Transverse colon (tissue), 4 donors: ENCODE measurements around the gene TNFRSF12A. TPM values are rescaled to one million over a fixed set of nuclear protein-coding genes. Genes with fewer than 3 reads are reported as not detected.

Experiments used
- DNase-seq: peaks from one replicate; pipeline ENCODE4 v3.0.0-alpha.2; 2019
- H3K27ac ChIP-seq, 4 donors: fragments of 200-600 bp; sonication (generic); 2 replicates each; pipeline ENCODE4 v1.5.1; 2016 to 2018; ENCODE audit warnings: inconsistent platforms in 4 of 4
- H3K27me3 ChIP-seq: fragments of 200-600 bp; sonication (generic); 2 replicates; pipeline ENCODE4 v1.5.1; 2017; ENCODE audit warnings: inconsistent platforms
- H3K36me3 ChIP-seq, 4 donors: fragments of 200-600 bp; sonication (generic); 2 replicates each; pipeline ENCODE4 v1.5.1; 2017 to 2019; ENCODE audit warnings: inconsistent platforms in 4 of 4
- H3K4me1 ChIP-seq, 4 donors: fragments of 200-600 bp; sonication (generic); 2 replicates each; pipeline ENCODE4 v1.5.1; 2017 to 2020; ENCODE audit warnings: inconsistent platforms in 4 of 4
- H3K4me3 ChIP-seq, 4 donors: fragments of 200-600 bp; sonication (generic); 1 replicate in 1 of 4; 2 replicates in 3 of 4; pipeline versions ENCODE4 v1.5.1 to v1.6.1; 2017 to 2019; ENCODE audit warnings: inconsistent platforms in 4 of 4
- H3K9me3 ChIP-seq, 2 donors: fragments of 200-600 bp; sonication (generic); 2 replicates each; pipeline ENCODE4 v1.5.1; 2017 to 2019; ENCODE audit warnings: inconsistent platforms in 2 of 2
- CTCF ChIP-seq, 5 experiments: fragments of 200-600 bp in 3 of 5; fragments of 450-650 bp in 2 of 5; sonication (generic) in 3 of 5; IDR thresholded peaks; 1 replicate in 2 of 5; 2 replicates in 3 of 5; pipeline ENCODE4 v1.5.1; 2016 to 2017; ENCODE audit warnings: antibody characterized with exemption in 5 of 5, inconsistent platforms in 3 of 5, mild to moderate bottlenecking in 2 of 5, moderate library complexity in 1 of 5
- EP300 ChIP-seq: sonication (generic); formaldehyde crosslinking; IDR thresholded peaks from one replicate; pipeline ENCODE4 v1.6.1; 2017; ENCODE audit warnings: antibody characterized with exemption, low read depth
- POLR2A ChIP-seq: fragments of 450-650 bp; IDR thresholded peaks from one replicate; pipeline ENCODE4 v1.6.1; 2016; ENCODE audit warnings: antibody characterized with exemption, mild to moderate bottlenecking, moderate library complexity
- POLR2AphosphoS5 ChIP-seq, 3 donors: sonication (generic); formaldehyde crosslinking; IDR thresholded peaks; one replicate each; pipeline ENCODE4 v1.6.1; 2016; ENCODE audit warnings: antibody characterized with exemption in 3 of 3
- WGBS, 2 donors: methylation state at CpG; one replicate each; pipeline ENCODE4 v1.1.5; 2018; ENCODE audit warnings: low coverage in 1 of 2; 5-methylcytosine and 5-hydroxymethylcytosine counted together
- in situ Hi-C, 4 donors: fragments of 200-750 bp; cut with MboI; loops; one replicate each; pipeline versions ENCODE4 v1.15.0 to v1.15.1; 2017; ENCODE audit warnings: low sequenced_read_pairs in 3 of 4, low pct_ligation_motif_present in 1 of 4, low pct_unique_long_range_greater_than_20kb in 1 of 4
- intact Hi-C: fragments of 100-400 bp; cut with DNase I; formaldehyde crosslinking; loops from one replicate; pipeline ENCODE4 v1.15.1; 2023; ENCODE audit warnings: low total_unique reads
- total RNA-seq, 4 donors: library from RNA; depleted of rRNA; stranded (reverse); fragments of >200 nt; gene quantifications; one replicate each; pipeline ENCODE4 v1.1.0, GENCODE V29; 2016

TNFRSF12A gene
- total RNA-seq, 4 donors from 2014 or later = 13.3 to 50.5 (median 19.9) TPM

GRCh38 chr16:3047387-3047720 lies 27.2 kb downstream of the TNFRSF12A start:
- no peak for TF ChIP-seq POLR2A
- no peak for TF ChIP-seq EP300
- TF ChIP-seq CTCF (IDR thresholded peaks at IDR 0.05) = no peak
- TF ChIP-seq POLR2AphosphoS5 (IDR thresholded peaks at IDR 0.05) = no peak
- in situ Hi-C loops = loop anchor here in 1 of 4 donors (25.0 kb wide), 1 partner anchor 90 kb away; the partner anchor contains the start of gene ZNF213
- 19% methylated on average over 13 of the region's 13 CpGs; no CpG with 5 or more reads in 1 of the 2 donors for WGBS, 2 donors
- Histone ChIP-seq H3K9me3 (no peaks in the 10 kb centered on the region), H3K4me1 (peaks cover 0 to 22% (median 21%) of the 10 kb centered on the region in 4 donors), H3K4me3 (no peak overlapping the region), H3K27me3 (peaks cover 86% of the 10 kb centered on the region), H3K27ac (no peak overlapping the region), H3K36me3 (no peaks in the 10 kb centered on the region)
- DNase-seq = no peak
- intact Hi-C loops = no loop called here

GRCh38 chr16:3049921-3050481 lies 29.8 kb downstream of the TNFRSF12A start:
- no peaks in the 10 kb centered on the region for H3K9me3 ChIP-seq
- DNase-seq = no peak
- no peak overlapping the region for H3K27ac ChIP-seq
- H3K4me3 ChIP-seq = no peak overlapping the region
- WGBS, 2 donors = 83% methylated on average over 24 of the region's 26 CpGs; no CpG with 5 or more reads in 1 of the 2 donors
- intact Hi-C loops (loop anchor here (10.0 kb wide), 1 partner anchor 115 kb away; no protein-coding TSS in a partner anchor), in situ Hi-C loops (loop anchor here in 1 of 4 donors (25.0 kb wide), 1 partner anchor 87 kb away; the partner anchor contains the start of gene ZNF213)
- no peaks in the 10 kb centered on the region for H3K36me3 ChIP-seq
- TF ChIP-seq CTCF (IDR thresholded peaks at IDR 0.05) (no peak), EP300 (no peak), POLR2A (no peak), POLR2AphosphoS5 (IDR thresholded peaks at IDR 0.05) (no peak)
- H3K27me3 ChIP-seq = peaks cover 60% of the 10 kb centered on the region
- peaks cover 0 to 21% (median 19%) of the 10 kb centered on the region in 4 donors for H3K4me1 ChIP-seq

- DNase-seq = no peak
- Histone ChIP-seq H3K4me3 (no peak overlapping the region), H3K4me1 (peaks cover 0 to 16% (median 14%) of the 10 kb centered on the region in 4 donors), H3K27ac (no peak overlapping the region), H3K27me3 (peaks cover 55% of the 10 kb centered on the region), H3K36me3 (no peaks in the 10 kb centered on the region), H3K9me3 (no peaks in the 10 kb centered on the region)
- TF ChIP-seq CTCF (IDR thresholded peaks at IDR 0.05) (no peak), POLR2AphosphoS5 (IDR thresholded peaks at IDR 0.05) (no peak), EP300 (no peak), POLR2A (no peak)
- intact Hi-C loops = loop anchor here (10.0 kb wide), 1 partner anchor 114 kb away; no protein-coding TSS in a partner anchor
- 20 to 70% methylated on average over 1 to 5 of the region's 5 CpGs for WGBS, 2 donors
- in situ Hi-C loops = no loop called here
Observed at GRCh38 chr16:3050487-3050886, 30.3 kb downstream of the TNFRSF12A start.

- H3K36me3 ChIP-seq = no peaks in the 10 kb centered on the region
- intact Hi-C loops = loop anchor here (10.0 kb wide), 1 partner anchor 114 kb away; no protein-coding TSS in a partner anchor
- no peak for DNase-seq
- peaks cover 0 to 11% (median 9%) of the 10 kb centered on the region in 4 donors for H3K4me1 ChIP-seq
- no peak overlapping the region for H3K27ac ChIP-seq
- H3K4me3 ChIP-seq = no peak overlapping the region
- TF ChIP-seq POLR2AphosphoS5 (IDR thresholded peaks at IDR 0.05) = no peak
- TF ChIP-seq POLR2A = no peak
- TF ChIP-seq EP300 = no peak
- TF ChIP-seq CTCF (IDR thresholded peaks at IDR 0.05) = no peak
- in situ Hi-C loops = no loop called here
- peaks cover 50% of the 10 kb centered on the region for H3K27me3 ChIP-seq
- no peaks in the 10 kb centered on the region for H3K9me3 ChIP-seq
- WGBS, 2 donors = 43 to 49% methylated on average over 4 of the region's 4 CpGs
Observed at GRCh38 chr16:3051009-3051408, 30.8 kb downstream of the TNFRSF12A start.
